Activated naive CD8-positive, alpha-beta T cell (primary cell): ENCODE results near the gene LIPN.

ENCODE experiments used
- H3K27ac Mint-ChIP-seq: one replicate; pipeline ENCODE4 v1.8.0; 2021; ENCODE audit warnings: mixed read lengths
- H3K27me3 Mint-ChIP-seq: one replicate; pipeline ENCODE4 v1.8.0; 2021; ENCODE audit warnings: mixed read lengths
- H3K36me3 Mint-ChIP-seq: one replicate; pipeline ENCODE4 v1.8.0; 2021; ENCODE audit warnings: mixed read lengths
- H3K4me1 Mint-ChIP-seq: one replicate; pipeline ENCODE4 v1.8.0; 2021; ENCODE audit warnings: low read depth, mixed read lengths
- H3K4me3 Mint-ChIP-seq: one replicate; pipeline ENCODE4 v1.8.0; 2021; ENCODE audit warnings: mild to moderate bottlenecking, mixed read lengths
- H3K9me3 Mint-ChIP-seq: one replicate; pipeline ENCODE4 v1.8.0; 2021; ENCODE audit warnings: low read depth, mixed read lengths

Gene LIPN

DNA sequence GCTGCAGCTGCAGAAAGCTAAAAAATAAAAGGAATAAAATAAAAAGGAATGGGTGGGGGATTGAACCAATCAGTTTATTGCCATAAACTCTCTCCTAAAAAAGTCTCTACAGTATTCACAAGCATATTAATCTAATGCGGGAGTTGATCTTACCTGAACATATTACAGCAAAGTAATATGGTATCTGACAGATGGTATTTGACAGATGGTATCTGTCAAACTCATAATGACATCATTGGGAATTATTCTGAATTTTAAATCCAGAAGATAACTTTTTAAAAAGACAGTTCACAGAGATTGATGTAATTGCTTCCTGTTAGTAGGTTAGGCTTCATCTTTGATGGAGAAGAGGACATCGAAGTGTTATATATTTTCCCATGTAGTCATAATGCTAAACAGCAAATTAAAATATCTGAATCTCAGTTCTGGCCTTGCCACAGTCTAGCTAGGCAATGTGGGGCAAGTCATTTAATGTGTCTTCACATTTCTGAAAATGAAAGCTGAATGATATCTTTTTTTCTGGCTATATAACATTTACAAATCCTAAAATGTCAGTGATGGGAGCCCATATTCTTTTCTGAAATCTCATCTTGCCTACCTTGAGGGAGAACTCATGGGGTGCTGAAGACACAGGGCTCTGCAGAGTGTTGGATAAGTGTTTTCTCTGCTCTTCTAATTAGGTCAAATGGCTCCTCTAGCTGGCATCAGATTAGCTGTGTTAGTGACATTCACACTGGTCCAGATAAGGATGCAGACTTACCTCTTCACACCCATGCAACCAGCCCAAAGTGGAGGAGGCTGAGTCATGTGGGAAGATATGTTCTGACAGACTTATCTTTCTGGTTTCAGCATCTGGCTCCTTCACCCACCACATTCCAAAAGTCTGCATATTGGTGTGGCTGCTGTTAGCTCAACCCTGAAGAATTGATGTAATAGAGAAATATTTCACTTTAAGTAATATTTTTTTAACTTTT is 40.6 kb downstream of the LIPN start:
- H3K27me3 Mint-ChIP-seq: no peaks in the 10 kb centered on the region
- H3K27ac Mint-ChIP-seq: no peak overlapping the region
- no peaks in the 10 kb centered on the region for H3K9me3 Mint-ChIP-seq

DNA sequence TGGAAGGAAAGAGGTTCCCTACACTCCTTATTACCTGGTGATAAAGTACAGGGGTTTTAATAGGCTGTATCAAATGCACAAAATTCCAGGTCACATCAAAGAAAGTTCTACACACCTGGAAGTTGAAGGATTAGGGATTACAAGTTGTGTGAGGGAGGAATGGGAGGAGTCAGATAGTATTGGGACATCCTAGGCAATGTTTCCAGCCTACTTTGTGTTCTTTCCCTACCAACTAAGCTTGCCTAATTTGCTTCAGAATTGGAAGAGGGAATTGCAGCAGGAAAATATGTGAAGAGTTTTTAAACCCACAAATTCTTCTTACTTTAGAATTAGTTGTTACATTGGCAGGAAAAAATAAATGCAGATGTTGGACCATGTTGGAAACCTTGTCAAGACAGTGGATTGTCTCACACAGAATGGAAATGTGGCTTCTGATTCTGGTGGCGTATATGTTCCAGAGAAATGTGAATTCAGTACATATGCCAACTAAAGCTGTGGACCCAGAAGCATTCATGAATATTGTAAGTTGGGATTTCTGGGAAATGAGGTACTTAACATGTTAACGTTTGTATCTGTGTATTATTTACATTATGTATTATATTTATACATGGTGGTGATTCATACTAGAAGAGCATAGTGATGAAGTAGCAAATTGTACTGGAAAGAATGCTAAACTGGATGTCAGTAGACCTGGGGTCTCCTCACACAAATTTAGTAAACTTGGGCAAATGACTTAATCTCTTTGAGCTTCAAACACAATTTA is 42.9 kb downstream of the LIPN start, which contains the start of gene LIPM:
TSS of gene LIPM (plus strand) at position 208 of the 763 bp plus-strand sequence. CDS start at position 375, 167 bp downstream.
- no peak within 1 kb of the TSS for H3K27ac Mint-ChIP-seq
- no peaks in the 10 kb centered on the region for H3K27me3 Mint-ChIP-seq
- no peak within 1 kb of the TSS for H3K4me3 Mint-ChIP-seq
- H3K36me3 Mint-ChIP-seq: no peaks in the 10 kb centered on the region
- no peaks in the 10 kb centered on the region for H3K9me3 Mint-ChIP-seq
- H3K4me1 Mint-ChIP-seq: peaks cover 7% of the 10 kb centered on the region

More for the DNA sequence above, 40.6 kb downstream of the LIPN start:
- Mint-ChIP-seq H3K36me3 (no peaks in the 10 kb centered on the region), H3K4me3 (no peak overlapping the region), H3K4me1 (peaks cover 7% of the 10 kb centered on the region)

DNA sequence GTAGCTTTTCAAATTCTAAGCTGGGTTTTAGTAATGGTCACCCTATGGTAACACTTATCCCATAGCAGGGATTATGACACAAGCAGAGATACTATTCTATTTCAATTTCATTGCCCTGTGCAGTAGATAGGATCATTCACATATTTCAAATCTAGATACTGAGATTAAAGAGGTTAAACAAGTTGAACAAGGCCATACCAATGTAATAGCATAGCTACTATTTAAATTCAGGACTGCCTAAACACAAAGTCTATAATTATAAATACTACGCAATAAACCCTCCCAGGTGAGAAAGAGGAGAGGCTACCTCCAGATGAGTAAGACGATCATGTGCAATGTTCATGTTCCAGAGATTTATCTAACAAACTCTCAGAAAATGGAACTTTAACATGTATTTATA is 43.8 kb downstream of the LIPN start:
- H3K4me3 Mint-ChIP-seq: no peak overlapping the region
- H3K9me3 Mint-ChIP-seq: no peaks in the 10 kb centered on the region
- H3K36me3 Mint-ChIP-seq: no peaks in the 10 kb centered on the region
- no peak overlapping the region for H3K27ac Mint-ChIP-seq
- no peaks in the 10 kb centered on the region for H3K27me3 Mint-ChIP-seq
- H3K4me1 Mint-ChIP-seq: peaks cover 7% of the 10 kb centered on the region

DNA sequence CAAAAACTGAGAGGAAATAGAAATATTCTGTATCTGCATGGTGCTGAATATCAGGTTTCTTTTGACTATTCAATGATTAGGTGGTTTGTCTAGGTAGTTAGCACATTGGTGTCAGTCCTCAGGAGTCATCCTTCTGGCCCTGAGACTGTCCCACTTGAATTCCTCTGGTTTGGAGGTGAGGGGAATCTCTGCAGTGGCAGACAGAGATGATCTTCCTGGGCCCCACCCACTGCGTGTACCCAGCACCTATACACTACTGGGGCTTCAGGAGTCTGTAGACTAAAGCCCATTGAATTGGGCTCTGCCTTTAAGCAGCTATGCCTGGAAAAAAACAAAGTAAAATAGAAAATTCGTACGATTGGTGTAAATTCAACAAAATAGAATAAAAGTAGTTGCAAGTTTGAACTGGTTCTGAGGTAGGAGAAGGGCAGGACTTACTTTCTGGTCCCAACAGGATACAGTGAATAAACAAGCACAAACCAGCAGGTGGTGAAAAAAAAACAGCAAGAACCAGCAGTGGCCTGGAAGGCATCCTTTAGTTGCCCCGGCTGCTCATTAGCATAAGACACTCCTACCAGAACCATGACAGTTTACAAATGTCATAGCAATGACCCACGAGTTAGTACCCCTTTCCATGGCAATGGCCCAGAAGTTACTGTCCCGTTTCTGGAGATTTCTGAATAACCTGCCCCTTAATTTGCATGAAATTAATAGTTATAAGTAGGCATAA is 44.4 kb downstream of the LIPN start:
- no peaks in the 10 kb centered on the region for H3K27me3 Mint-ChIP-seq

DNA sequence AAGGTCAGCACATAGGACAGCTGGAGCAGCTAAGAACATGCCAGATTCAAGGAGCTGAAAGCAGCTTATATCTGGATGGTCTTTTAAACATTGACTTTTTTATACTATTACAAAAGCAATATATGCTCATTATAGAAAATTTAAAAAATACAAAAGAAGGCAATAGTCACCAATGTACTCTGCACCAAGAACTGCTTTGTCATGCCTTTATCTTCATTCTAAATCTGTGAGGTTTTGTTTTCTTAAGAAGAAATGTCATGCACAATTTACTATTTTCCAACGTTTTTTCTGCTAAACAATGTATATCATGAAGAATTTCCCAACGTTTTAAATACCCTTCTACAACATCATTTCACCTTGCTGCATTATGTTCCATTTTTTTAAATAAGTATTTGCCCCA is 45.5 kb downstream of the LIPN start:
- Mint-ChIP-seq H3K27me3 (no peaks in the 10 kb centered on the region), H3K36me3 (no peaks in the 10 kb centered on the region), H3K4me1 (peaks cover 9% of the 10 kb centered on the region), H3K4me3 (no peak overlapping the region), H3K9me3 (no peaks in the 10 kb centered on the region), H3K27ac (no peak overlapping the region)

More for the DNA sequence above, 44.4 kb downstream of the LIPN start:
- Mint-ChIP-seq H3K36me3 (no peaks in the 10 kb centered on the region), H3K9me3 (no peaks in the 10 kb centered on the region), H3K4me1 (peaks cover 7% of the 10 kb centered on the region), H3K27ac (no peak overlapping the region), H3K4me3 (no peak overlapping the region)

DNA sequence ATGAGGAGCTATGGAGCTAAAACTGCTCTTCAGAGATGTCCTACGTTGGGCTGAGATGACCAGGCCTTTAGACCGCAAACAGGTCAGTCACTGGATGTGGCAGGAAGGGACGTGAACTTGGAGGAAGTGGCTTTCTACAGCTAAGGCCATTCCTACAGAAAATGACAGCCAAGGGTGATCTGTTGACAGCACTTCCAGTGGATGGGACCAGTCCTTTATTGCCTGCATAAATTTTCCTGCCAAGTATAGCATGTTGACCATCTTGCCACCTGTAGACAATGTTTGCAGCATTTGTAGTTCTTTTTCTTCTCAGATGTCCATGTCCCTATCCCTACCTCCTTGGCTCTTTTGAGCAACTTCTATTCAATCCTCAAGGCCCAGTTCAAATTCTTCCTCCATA is 46.1 kb downstream of the LIPN start:
- Mint-ChIP-seq H3K36me3 (no peaks in the 10 kb centered on the region), H3K4me1 (peaks cover 6% of the 10 kb centered on the region), H3K27ac (no peak overlapping the region), H3K4me3 (no peak overlapping the region), H3K9me3 (no peaks in the 10 kb centered on the region), H3K27me3 (no peaks in the 10 kb centered on the region)

DNA sequence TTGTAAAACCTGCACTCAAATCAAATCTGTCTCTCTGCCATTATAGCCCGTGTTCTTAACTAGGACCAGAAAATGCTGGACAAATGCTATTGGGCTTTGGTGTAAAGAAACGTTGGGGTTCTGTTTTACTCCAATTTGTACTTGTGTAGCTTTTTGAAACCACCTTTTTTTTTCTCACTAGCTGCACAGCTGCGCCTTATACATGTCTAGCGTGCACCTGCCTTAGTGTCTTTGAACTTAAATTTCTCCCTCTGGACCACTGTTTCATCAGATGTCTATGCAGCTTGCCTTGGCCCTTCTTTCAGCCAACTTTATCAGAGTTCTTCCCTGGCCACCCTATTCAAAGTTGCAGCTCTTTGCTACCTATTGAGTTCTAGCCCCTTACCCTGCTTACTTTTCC is 49.8 kb downstream of the LIPN start:
- peaks cover 6% of the 10 kb centered on the region for H3K4me1 Mint-ChIP-seq
- H3K27ac Mint-ChIP-seq: no peak overlapping the region
- H3K9me3 Mint-ChIP-seq: no peaks in the 10 kb centered on the region
- no peak overlapping the region for H3K4me3 Mint-ChIP-seq
- no peaks in the 10 kb centered on the region for H3K27me3 Mint-ChIP-seq
- no peaks in the 10 kb centered on the region for H3K36me3 Mint-ChIP-seq

DNA sequence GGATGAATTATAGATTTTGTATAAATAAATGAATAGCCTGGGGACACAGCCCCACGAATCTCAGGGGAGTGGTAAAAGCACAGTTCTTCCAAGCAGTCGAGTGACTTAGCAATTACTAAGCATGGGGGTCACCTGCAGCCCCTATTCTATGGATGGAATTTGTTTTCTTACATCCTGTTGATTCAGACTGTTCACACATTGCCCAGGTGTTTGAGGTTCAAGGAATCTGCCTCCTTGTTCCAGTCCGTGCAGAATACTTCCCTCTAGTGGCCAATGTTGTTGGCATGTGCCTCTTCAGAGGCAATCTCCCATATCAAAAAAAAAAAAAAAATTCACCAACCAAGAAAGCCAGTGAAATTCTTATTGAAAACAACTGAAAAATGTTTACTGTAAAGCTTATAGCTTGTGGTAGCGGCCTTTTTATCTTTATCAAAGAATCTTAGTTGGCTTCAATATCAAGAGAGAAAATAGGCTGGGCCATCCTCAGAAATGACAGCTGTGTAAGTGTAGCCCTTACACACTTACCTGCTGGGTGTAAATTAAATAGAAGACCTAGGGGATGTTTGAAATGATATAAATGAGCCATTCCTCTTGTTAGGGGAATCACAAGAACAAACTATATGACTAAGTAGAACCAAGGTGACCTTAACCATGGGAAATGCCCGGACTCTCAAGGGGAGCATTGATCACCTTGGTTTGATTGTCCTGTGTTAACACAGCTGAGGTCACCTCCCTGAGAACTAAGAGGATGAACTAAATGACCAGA is 50.6 kb downstream of the LIPN start:
- Mint-ChIP-seq H3K36me3 (no peaks in the 10 kb centered on the region), H3K9me3 (no peaks in the 10 kb centered on the region), H3K27ac (no peak overlapping the region), H3K4me1 (peaks cover 11% of the 10 kb centered on the region), H3K4me3 (no peak overlapping the region), H3K27me3 (no peaks in the 10 kb centered on the region)

DNA sequence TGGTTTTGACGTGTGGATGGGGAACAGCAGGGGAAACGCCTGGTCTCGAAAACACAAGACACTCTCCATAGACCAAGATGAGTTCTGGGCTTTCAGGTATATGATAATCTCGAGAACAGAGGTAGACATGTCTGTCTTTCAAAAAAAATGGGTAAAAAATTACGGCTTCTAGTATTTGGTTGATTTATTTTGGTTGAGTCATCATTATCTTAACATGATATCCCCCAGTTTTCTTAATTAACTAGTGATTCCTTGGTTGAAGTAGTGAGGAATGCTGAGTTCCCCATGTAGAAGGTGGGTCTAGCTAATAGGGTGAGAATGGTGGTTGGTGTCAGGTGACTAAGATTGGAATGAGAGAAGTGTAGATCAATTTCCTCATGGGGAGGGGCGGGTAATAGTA is 53.4 kb downstream of the LIPN start:
- H3K4me3 Mint-ChIP-seq: no peak overlapping the region
- H3K27me3 Mint-ChIP-seq: no peaks in the 10 kb centered on the region
- no peak overlapping the region for H3K27ac Mint-ChIP-seq
- H3K9me3 Mint-ChIP-seq: no peaks in the 10 kb centered on the region
- H3K36me3 Mint-ChIP-seq: no peaks in the 10 kb centered on the region
- peaks cover 22% of the 10 kb centered on the region for H3K4me1 Mint-ChIP-seq

DNA sequence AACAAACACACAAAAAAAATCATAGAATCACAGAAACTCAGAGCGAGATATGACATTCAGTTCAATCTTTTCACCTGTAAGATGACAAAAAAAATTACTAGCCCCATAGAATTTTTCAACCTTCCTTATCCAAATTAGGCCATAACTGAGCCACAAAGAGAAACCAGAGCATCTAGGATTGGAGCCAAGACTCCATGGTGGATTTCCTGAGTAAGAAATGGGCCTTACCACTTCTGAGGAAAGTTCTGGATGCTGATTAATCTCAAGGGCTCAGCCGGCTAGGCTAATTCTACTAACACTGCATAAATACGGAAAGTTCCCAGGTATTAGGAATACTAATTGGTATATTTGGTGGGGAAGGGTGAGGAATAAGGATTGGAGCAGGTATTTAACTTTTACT is 59.5 kb downstream of the LIPN start:
- Mint-ChIP-seq H3K4me3 (no peak overlapping the region), H3K27me3 (no peaks in the 10 kb centered on the region), H3K4me1 (peaks cover 38% of the 10 kb centered on the region), H3K27ac (no peak overlapping the region), H3K9me3 (no peaks in the 10 kb centered on the region), H3K36me3 (no peaks in the 10 kb centered on the region)

DNA sequence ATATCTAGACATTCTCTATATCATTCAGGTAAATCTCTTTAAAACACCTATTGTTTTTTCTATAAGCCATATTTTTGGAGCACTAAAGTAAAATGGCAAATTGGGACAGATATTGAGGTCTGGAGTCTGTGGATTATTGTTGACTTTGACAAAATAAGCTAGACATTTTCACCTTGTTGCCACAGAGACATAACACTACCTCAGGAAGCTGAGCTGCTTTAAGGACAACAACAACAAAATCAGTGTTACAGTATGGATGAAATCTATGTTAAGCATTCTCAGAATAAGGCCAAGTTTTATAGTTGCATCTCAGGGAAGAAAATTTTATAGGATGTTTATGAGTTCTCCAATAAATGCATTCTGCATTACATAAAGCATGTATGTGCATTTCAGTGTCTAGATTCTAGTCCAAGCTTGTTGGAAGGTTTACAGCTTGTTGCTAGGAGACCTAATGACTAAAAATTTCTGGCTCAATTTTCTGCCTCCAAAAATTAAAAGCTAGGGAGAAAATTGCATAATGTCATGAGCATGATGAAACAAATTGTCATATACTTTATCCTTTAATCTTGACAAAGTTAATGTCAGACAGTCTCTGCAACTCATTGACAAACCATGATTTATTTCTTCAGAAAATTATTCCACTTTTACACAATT is 61.1 kb downstream of the LIPN start:
- Mint-ChIP-seq H3K4me3 (no peak overlapping the region), H3K36me3 (no peaks in the 10 kb centered on the region), H3K27ac (no peak overlapping the region), H3K9me3 (no peaks in the 10 kb centered on the region), H3K4me1 (peaks cover 44% of the 10 kb centered on the region), H3K27me3 (no peaks in the 10 kb centered on the region)

DNA sequence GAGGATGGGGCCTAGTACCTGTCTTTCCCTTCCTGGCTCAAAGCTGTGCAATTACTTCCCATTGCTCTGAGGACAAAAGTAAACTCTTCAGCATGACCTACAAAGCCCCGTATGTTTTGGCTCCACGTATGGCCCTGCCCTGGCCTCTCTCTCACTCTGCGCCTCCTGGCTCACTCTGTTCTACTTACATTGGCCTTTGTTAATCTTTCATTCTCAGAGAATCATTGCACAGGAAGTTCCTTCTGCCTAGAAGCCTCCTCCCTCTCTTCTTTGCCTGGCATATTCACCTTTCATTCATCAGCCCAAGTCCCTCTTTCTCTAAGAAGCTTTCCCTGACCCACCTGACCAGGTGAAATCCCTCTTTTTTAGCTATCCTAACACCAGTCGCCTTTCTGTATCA is 66.6 kb downstream of the LIPN start:
- Mint-ChIP-seq H3K4me1 (peaks cover 63% of the 10 kb centered on the region), H3K36me3 (no peaks in the 10 kb centered on the region), H3K4me3 (peak overlapping the region; percentile 36)

DNA sequence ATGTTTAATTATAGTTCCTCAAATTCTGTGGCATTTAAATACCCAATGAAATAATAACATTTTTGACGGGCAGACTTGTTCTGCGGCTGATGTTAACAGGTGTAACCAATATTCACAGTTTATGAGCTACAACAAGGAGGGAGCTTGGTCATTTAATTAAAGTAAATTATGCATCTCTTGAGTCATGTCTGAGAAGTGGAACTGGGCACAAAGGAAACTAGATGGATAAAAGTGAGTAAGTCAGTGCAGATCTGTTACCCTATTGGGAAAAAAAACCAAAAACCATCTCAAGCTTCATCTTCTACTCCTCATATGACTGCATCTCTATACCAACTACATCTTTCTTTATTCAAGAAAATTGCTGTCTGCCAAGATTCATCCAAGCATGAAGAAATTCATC is 67.9 kb downstream of the LIPN start:
- H3K27ac Mint-ChIP-seq: no peak overlapping the region
- H3K36me3 Mint-ChIP-seq: no peaks in the 10 kb centered on the region
- H3K4me3 Mint-ChIP-seq: no peak overlapping the region
- no peaks in the 10 kb centered on the region for H3K27me3 Mint-ChIP-seq
- no peaks in the 10 kb centered on the region for H3K9me3 Mint-ChIP-seq
- H3K4me1 Mint-ChIP-seq: peaks cover 65% of the 10 kb centered on the region

More for the DNA sequence above, 66.6 kb downstream of the LIPN start:
- Mint-ChIP-seq H3K27me3 (no peaks in the 10 kb centered on the region), H3K9me3 (no peaks in the 10 kb centered on the region), H3K27ac (peak overlapping the region; percentile 76)

DNA sequence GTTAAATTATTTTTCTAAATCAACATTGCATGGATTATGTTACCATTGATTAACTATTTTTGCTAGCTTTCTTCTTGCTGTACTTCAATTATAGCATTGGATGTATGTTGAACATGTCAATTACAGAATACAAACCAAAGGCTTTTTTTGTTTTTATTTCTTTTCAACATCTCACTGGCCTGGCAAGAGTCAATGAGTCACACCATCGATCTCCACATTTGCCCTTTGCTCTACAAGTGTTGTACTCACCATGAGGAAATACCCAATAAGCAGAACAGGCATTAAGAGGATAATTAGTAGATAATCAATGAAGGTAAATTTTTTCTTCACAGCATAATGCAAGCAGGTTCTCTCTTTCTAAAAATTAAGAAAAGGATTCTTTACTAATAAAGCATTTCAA is 68.5 kb downstream of the LIPN start:
- Mint-ChIP-seq H3K4me1 (peaks cover 71% of the 10 kb centered on the region), H3K9me3 (no peaks in the 10 kb centered on the region), H3K4me3 (no peak overlapping the region), H3K36me3 (no peaks in the 10 kb centered on the region), H3K27ac (peak overlapping the region; percentile 29), H3K27me3 (no peaks in the 10 kb centered on the region)
